NCI-H1092 treated with DMSO at 0.1 percent for 48 hours (cell line): ENCODE data around the gene SUSD6.

Experiments
- DNase-seq: peaks from one replicate; lab custom pipeline; 2025; lab: John Stamatoyannopoulos, UW

Gene SUSD6

DNA sequence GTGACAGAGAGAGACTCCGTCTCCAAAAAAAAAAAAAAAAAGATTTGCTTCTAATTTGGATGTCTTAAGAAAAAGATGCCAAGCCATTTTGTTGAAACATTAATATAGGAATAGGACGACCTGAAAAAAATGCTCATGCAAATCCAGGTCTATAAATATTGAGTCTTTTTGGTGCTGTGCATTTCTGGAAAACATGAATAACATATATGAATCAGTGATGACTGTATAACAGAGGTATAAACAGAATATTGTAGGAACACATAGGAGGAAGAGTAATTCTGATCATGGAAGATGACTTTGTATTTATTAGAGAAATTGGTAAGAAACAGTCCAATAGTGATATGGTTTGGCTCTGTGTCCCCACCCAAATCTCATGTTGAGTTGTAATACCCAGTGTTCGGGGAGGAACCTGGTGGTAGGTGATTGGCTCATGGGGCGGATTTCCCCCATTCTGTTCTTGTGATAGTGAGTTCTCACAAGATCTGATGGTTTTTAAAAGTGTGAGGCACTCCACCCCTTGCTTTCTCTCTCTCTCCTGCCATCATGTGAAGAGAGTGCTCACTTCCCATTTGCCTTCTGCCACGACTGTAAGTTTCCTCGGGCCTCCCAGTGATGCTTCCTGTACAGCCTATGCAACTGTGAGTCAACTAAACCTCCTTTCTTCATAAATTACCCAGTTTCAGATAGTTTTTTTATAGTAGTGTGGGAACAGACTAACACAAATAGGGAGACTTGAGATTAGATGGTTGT is 152.5 kb downstream of the SUSD6 start:
- DNase-seq = no peak
